Lung (tissue), 12 donors: Measurements from ENCODE around the gene CYBC1. TPM values are rescaled to one million over a fixed set of nuclear protein-coding genes. Genes with fewer than 3 reads are reported as not detected.
"Not testable (repeated sequence)": the region's sequence is repeated elsewhere in the genome, so short reads cannot be mapped to it uniquely, and the experiment has no call there.

Experiments
- ATAC-seq: fragments of 200-7000 bp; cut with Tn5 transposase; one replicate; pipeline ENCODE4 v1.9.1; 2020; ENCODE audit warnings: moderate number of reproducible peaks; ENCODE audit not compliant: insufficient read depth, low FRiP score
- DNase-seq, 3 donors: peaks; one replicate each; pipeline ENCODE4 v3.0.0-alpha.2; 2013 to 2017
- H3K27ac ChIP-seq, 2 donors: one replicate each; pipeline ENCODE4 v1.5.1; 2013; ENCODE audit warnings: mild to moderate bottlenecking in 2 of 2, moderate library complexity in 2 of 2, control low read depth in 1 of 2, inconsistent platforms in 1 of 2, low read depth in 1 of 2, low read length in 1 of 2
- H3K27me3 ChIP-seq, 3 donors: one replicate each; pipeline ENCODE4 v1.5.1; 2013; ENCODE audit warnings: low read length in 2 of 3; ENCODE audit not compliant: control insufficient read depth in 3 of 3, insufficient read depth in 3 of 3
- H3K36me3 ChIP-seq, 4 donors: one replicate each; pipeline ENCODE4 v1.5.1; 2013; ENCODE audit warnings: low read length in 4 of 4, mild to moderate bottlenecking in 1 of 4, moderate library complexity in 1 of 4; ENCODE audit not compliant: control insufficient read depth in 4 of 4, insufficient read depth in 4 of 4
- H3K4me1 ChIP-seq, 5 donors: one replicate each; pipeline ENCODE4 v1.5.1; 2013; ENCODE audit warnings: low read length in 5 of 5, mild to moderate bottlenecking in 2 of 5, moderate library complexity in 1 of 5; ENCODE audit not compliant: control insufficient read depth in 5 of 5, insufficient read depth in 5 of 5
- H3K4me3 ChIP-seq: one replicate; pipeline ENCODE4 v1.5.1; 2013; ENCODE audit warnings: mild to moderate bottlenecking, control low read depth, moderate library complexity
- H3K9ac ChIP-seq, 2 donors: one replicate each; pipeline ENCODE4 v1.5.1; 2013; ENCODE audit warnings: low read length in 2 of 2, control low read depth in 1 of 2; ENCODE audit not compliant: insufficient read depth in 1 of 2
- H3K9me3 ChIP-seq, 4 donors: one replicate each; pipeline ENCODE4 v1.5.1; 2013; ENCODE audit warnings: low read length in 3 of 4, mild to moderate bottlenecking in 1 of 4, moderate library complexity in 1 of 4; ENCODE audit not compliant: control insufficient read depth in 4 of 4, insufficient read depth in 3 of 4
- WGBS, 2 donors: extraction: QIAGEN DNeasy Blood & Tissue Kit; methylation state at CpG; one replicate each; pipeline ENCODE4 v1.1.7; 2013; 5-methylcytosine and 5-hydroxymethylcytosine counted together
- polyA plus RNA-seq, 2 donors: library from polyadenylated mRNA; stranded (reverse); fragments of 200-250 nt; gene quantifications; one replicate each; pipeline ENCODE4 v1.2.1, GENCODE V29; 2013
- total RNA-seq, 2 donors: library from RNA; depleted of rRNA in 1 of 2; stranded (reverse); fragments of >200 nt in 1 of 2; gene quantifications; one replicate each; pipeline ENCODE4 v1.2.1, GENCODE V29; 2014 to 2021
- TF ChIP-seq, protein P1 (sequence below): IDR thresholded peaks from 2 replicates; pipeline ENCODE4 v1.5.1; 2012; ENCODE audit warnings: mild to moderate bottlenecking; ENCODE audit errors: control extremely low read depth, extremely low read depth
- donor health status: control.
- donor health status: control.
- donor health status: Bipolar disorder and iron deficiency.
- donor health status: healthy.
- donor health status: DM: yes; HTN: yes; CAD: no.

CYBC1 gene
- total and polyA plus RNA-seq, 4 donors = 37.4 to 144 (median 92.0) TPM

DNA sequence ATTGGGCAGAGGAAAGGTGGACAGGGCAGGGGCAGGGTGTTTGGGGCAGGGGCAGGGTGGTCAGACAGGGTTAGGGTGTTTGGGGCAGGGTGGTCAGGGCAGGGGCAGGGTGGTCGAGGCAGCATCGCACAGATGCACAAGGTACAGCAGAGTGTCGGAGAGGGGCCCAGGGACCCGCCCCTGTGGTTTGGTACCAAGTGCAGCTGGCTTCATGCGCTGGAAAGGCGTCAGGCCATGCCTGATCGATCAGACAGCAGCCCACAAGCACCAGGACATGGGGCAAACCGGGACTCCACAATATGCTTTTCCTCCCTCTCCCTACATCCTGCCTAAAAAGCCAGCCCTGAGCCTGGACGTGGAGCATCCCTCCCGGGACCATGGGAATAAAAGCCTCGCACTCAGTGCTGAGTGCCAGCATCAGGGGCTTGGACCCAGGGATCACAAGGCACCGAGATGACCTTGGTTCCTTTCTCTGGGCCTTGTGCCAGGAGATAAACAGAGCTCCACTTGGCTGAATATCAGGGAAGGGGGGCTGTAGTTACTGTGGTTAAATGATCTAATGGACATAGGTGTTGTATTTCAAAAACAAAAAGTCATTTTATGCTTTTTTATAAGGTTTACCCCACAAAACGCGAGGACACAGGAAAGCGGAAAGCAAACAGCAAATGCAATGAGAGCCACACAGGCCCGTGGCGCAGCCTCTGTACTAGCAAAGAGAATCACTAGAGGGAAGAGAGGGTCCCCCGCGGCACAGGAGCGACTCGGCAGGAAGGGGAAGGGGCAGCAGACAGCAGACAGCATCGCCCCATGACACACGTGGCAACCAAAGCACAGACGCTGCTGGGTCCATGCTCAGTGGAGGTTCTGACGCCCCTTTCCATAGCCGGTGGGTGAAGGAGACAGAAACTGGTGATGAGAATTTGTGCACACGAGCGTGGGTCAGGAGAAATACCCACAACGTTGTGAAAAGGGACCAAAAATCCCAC is 37.7 kb downstream of the CYBC1 start:
- 89 to 91% methylated on average over 29 of the region's 29 CpGs for WGBS, 2 donors
- H3K27me3 ChIP-seq = no peaks in the 10 kb centered on the region
- ATAC-seq (no peak), DNase-seq (no peak)
- peaks cover 0 to 7% (median 3%) of the 10 kb centered on the region in 5 donors for H3K4me1 ChIP-seq
- TF ChIP-seq, protein P1, sequence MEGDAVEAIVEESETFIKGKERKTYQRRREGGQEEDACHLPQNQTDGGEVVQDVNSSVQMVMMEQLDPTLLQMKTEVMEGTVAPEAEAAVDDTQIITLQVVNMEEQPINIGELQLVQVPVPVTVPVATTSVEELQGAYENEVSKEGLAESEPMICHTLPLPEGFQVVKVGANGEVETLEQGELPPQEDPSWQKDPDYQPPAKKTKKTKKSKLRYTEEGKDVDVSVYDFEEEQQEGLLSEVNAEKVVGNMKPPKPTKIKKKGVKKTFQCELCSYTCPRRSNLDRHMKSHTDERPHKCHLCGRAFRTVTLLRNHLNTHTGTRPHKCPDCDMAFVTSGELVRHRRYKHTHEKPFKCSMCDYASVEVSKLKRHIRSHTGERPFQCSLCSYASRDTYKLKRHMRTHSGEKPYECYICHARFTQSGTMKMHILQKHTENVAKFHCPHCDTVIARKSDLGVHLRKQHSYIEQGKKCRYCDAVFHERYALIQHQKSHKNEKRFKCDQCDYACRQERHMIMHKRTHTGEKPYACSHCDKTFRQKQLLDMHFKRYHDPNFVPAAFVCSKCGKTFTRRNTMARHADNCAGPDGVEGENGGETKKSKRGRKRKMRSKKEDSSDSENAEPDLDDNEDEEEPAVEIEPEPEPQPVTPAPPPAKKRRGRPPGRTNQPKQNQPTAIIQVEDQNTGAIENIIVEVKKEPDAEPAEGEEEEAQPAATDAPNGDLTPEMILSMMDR = no peak
- H3K36me3 ChIP-seq = peaks cover 0 to 16% (median 0%) of the 10 kb centered on the region in 4 donors
- H3K9ac ChIP-seq = no peak overlapping the region
- no peak overlapping the region for H3K27ac ChIP-seq
- H3K9me3 ChIP-seq = no peaks in the 10 kb centered on the region
- no peak overlapping the region for H3K4me3 ChIP-seq

DNA sequence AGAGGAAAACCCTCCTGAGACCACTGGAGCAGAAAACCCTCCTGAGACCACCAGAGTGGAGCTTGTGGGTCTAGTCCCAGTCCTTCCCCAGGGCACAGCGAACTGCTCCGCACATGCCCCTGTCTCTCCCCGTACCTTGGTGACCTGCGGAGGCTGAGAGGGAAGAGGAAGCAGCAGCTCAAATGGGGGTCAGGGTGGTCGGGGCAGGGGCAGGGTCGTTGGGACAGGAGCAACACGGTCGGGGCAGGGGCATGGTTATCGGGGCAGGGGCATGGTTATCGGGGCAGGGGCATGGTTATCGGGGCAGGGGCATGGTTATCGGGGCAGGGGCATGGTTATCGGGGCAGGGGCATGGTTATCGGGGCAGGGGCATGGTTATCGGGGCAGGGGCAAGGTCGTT is 38.5 kb downstream of the CYBC1 start:
- not testable (repeated sequence) for H3K4me3 ChIP-seq
- 95% methylated on average over 15 to 16 of the region's 16 CpGs for WGBS, 2 donors

DNA sequence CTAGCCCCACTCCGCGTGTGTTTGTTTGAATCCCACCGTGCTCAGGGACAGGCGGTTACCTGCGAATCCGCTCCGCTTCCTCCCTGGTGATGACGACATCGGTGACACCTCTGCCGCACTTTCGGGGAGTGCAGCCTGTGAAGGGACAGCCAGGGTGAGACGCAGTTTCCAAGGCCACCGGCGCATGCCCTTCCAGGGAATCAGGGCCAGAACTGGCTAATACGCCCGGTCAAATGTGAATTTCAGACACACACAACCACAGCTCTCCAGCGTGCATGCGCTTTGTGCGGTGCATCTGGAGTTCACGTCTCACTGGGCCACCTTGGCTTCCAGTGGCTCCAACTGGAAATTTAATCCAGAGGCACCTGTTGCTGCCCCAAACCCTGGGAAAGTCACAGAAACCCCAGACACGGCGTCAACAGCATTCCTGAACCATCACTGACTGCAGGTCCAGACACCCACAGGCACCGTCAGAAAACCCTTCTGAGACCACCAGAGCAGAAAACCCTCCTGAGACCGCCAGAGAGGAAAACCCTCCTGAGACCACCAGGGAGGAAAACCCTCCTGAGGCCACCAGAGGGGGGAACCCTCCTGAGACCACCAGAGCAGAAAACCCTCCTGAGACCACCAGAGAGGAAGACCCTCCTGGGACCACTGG is 39.0 kb downstream of the CYBC1 start:
- ATAC-seq (no peak), DNase-seq (no peak)
- Histone ChIP-seq H3K36me3 (peaks cover 0 to 19% (median 0%) of the 10 kb centered on the region in 4 donors), H3K9me3 (no peaks in the 10 kb centered on the region), H3K9ac (no peak overlapping the region), H3K4me1 (peaks cover 0 to 4% (median 0%) of the 10 kb centered on the region in 5 donors), H3K27me3 (no peaks in the 10 kb centered on the region), H3K4me3 (no peak overlapping the region), H3K27ac (no peak overlapping the region)
- TF ChIP-seq, protein P1 = no peak
- 96 to 97% methylated on average over 24 of the region's 24 CpGs for WGBS, 2 donors

More for the DNA sequence above, 38.5 kb downstream of the CYBC1 start:
- H3K4me1 ChIP-seq, ATAC-seq, DNase-seq, H3K27ac ChIP-seq, H3K27me3 ChIP-seq, H3K9me3 ChIP-seq, H3K9ac ChIP-seq: not testable (repeated sequence)
- peaks cover 0 to 19% (median 0%) of the 10 kb centered on the region in 4 donors for H3K36me3 ChIP-seq
